Dermis lymphatic vessel endothelial cell (primary cell): ENCODE data around the gene TMOD4. TPM values are rescaled to one million over a fixed set of nuclear protein-coding genes. Genes with fewer than 3 reads are reported as not detected.

ENCODE experiments used
- total RNA-seq: library from RNA; depleted of rRNA; stranded (reverse); fragments of >200 nt; gene quantifications from 2 replicates; pipeline ENCODE4 v1.2.1, GENCODE V29; 2014

Gene TMOD4
- 0.26 TPM in 1 of 2 replicates, not detected in the other for total RNA-seq

GRCh38 chr1:151175863-151176262 lies at the start of gene TMOD4:
TSS of gene TMOD4 (minus strand) at chr1:151175981. CDS start at chr1:151174875, 1,106 bp downstream.

GRCh38 chr1:151198254-151199127 lies 22.7 kb upstream of the TMOD4 start, which contains the start of gene PIP5K1A:
TSS of gene PIP5K1A (plus strand) at chr1:151198552. CDS start at chr1:151198997, 445 bp downstream.

GRCh38 chr1:151189637-151190445 lies 14.1 kb upstream of the TMOD4 start, which contains the start of gene VPS72:
TSS of gene VPS72 (minus strand) at chr1:151190197. CDS start at chr1:151190121, 76 bp downstream.

GRCh38 chr1:151165738-151166504 lies 9.9 kb downstream of the TMOD4 start, which contains the start of the genes LYSMD1 and SCNM1:
TSS of gene LYSMD1 (minus strand) at chr1:151165902. CDS start at chr1:151165258, 644 bp downstream.
TSS of gene SCNM1 (plus strand) at chr1:151166144. CDS start at chr1:151166153, 9 bp downstream.

GRCh38 chr1:151156515-151156819 lies 19.3 kb downstream of the TMOD4 start, which contains the start of gene TNFAIP8L2:
TSS of gene TNFAIP8L2 (plus strand) at chr1:151156649. CDS start at chr1:151158698, 2,049 bp downstream.

GRCh38 chr1:151146412-151147131 lies 29.2 kb downstream of the TMOD4 start, which contains the start of gene SEMA6C:
TSS of gene SEMA6C (minus strand) at chr1:151146631. CDS start at chr1:151142621, 4,010 bp downstream.

Other genes starting within 250 kb of the TMOD4 start
- 30.1 and 34.6 TPM in 2 replicates for gene SETDB1, start 249.6 kb downstream of the TMOD4 start, total RNA-seq
- gene CERS2, start 201.1 kb downstream of the TMOD4 start, total RNA-seq = 80.2 and 86.6 TPM in 2 replicates
- gene ANXA9, start 193.7 kb downstream of the TMOD4 start, total RNA-seq = not detected in 2 replicates
- gene MINDY1, start 169.1 kb downstream of the TMOD4 start, total RNA-seq = 10.6 and 10.7 TPM in 2 replicates
- gene PRUNE1, start 167.5 kb downstream of the TMOD4 start, total RNA-seq = 5.6 and 6.3 TPM in 2 replicates
- under 0.01 and 0.09 TPM in 2 replicates for gene BNIPL, start 139.4 kb downstream of the TMOD4 start, total RNA-seq
- gene C1orf56, start 128.2 kb downstream of the TMOD4 start, total RNA-seq = 1.1 and 1.6 TPM in 2 replicates
- 43.7 and 60.1 TPM in 2 replicates for gene CDC42SE1, start 116.4 kb downstream of the TMOD4 start, total RNA-seq
- 0.43 and 0.52 TPM in 2 replicates for gene MLLT11, start 115.6 kb downstream of the TMOD4 start, total RNA-seq
- gene GABPB2, start 105.2 kb downstream of the TMOD4 start, total RNA-seq = 5.6 and 10.0 TPM in 2 replicates
- 2.2 and 4.2 TPM in 2 replicates for gene SEMA6C, start 29.4 kb downstream of the TMOD4 start, total RNA-seq
- 0.11 TPM in 1 of 2 replicates, not detected in the other for gene TNFAIP8L2, start 19.3 kb downstream of the TMOD4 start, total RNA-seq
- gene LYSMD1, start 10.1 kb downstream of the TMOD4 start, total RNA-seq = 4.6 and 4.8 TPM in 2 replicates
- 15.5 and 18.8 TPM in 2 replicates for gene SCNM1, start 9.8 kb downstream of the TMOD4 start, total RNA-seq
- gene VPS72, start 14.2 kb upstream of the TMOD4 start, total RNA-seq = 38.9 and 49.2 TPM in 2 replicates
- 40.1 and 41.8 TPM in 2 replicates for gene PIP5K1A, start 22.6 kb upstream of the TMOD4 start, total RNA-seq
- gene PSMD4, start 78.8 kb upstream of the TMOD4 start, total RNA-seq = 197 and 219 TPM in 2 replicates
- 7.1 and 10.3 TPM in 2 replicates for gene ZNF687, start 106.3 kb upstream of the TMOD4 start, total RNA-seq
- gene PI4KB, start 151.4 kb upstream of the TMOD4 start, total RNA-seq = 27.6 and 30.1 TPM in 2 replicates
- gene RFX5, start 171.3 kb upstream of the TMOD4 start, total RNA-seq = 46.7 and 52.3 TPM in 2 replicates
- 0.43 TPM in 1 of 2 replicates, not detected in the other for gene SELENBP1, start 196.7 kb upstream of the TMOD4 start, total RNA-seq
- 426 and 457 TPM in 2 replicates for gene PSMB4, start 223.6 kb upstream of the TMOD4 start, total RNA-seq